IMR-90 (cell line): ENCODE data around the gene ROMO1.

Source experiments
- BHLHE40 ChIP-seq: fragments of 150-350 bp; IDR thresholded peaks from 2 replicates; pipeline ENCODE4 v1.6.1; 2016; ENCODE audit warnings: mild to moderate bottlenecking, low read depth, low read length
- CTCF ChIP-seq: conservative IDR thresholded peaks from 2 replicates; pipeline ENCODE4 v1.5.1; 2012; ENCODE audit warnings: mild to moderate bottlenecking, low read depth, low read length, improper control_type of control experiment
- ELK1 ChIP-seq: fragments of 150-350 bp; IDR thresholded peaks from 2 replicates; pipeline ENCODE4 v1.6.1; 2016; ENCODE audit warnings: low read depth, mild to moderate bottlenecking, low read length, moderate library complexity, borderline replicate concordance
- MAFK ChIP-seq: IDR thresholded peaks from 2 replicates; pipeline ENCODE4 v1.6.1; 2012; ENCODE audit warnings: low read depth, low read length, improper control_type of control experiment
- MXI1 ChIP-seq: IDR thresholded peaks from 2 replicates; pipeline ENCODE4 v1.6.1; 2012; ENCODE audit warnings: low read depth, mild to moderate bottlenecking, low read length, moderate library complexity, borderline replicate concordance
- NFE2L2 ChIP-seq: fragments of 150-350 bp; IDR thresholded peaks from 2 replicates; pipeline ENCODE4 v1.6.1; 2016; ENCODE audit warnings: low read depth, mild to moderate bottlenecking, low read length
- POLR2A ChIP-seq: IDR thresholded peaks from 2 replicates; pipeline ENCODE4 v1.6.1; 2012; ENCODE audit warnings: mild to moderate bottlenecking, low read depth, low read length

GRCh38 chr20:35730583-35731468, 31.6 kb downstream of the ROMO1 start:
- TF ChIP-seq ELK1 (no peak), POLR2A (no peak), CTCF (no peak), MAFK (no peak), NFE2L2 (no peak), MXI1 (no peak), BHLHE40 (no peak)
